HG03064 (cell line): ENCODE measurements around the gene RNF187.

Source experiments
- ATAC-seq: cut with Tn5 transposase; IDR thresholded peaks from one replicate; pipeline ENCODE4 v1.9.1; 2021; ENCODE audit warnings: low read depth; ENCODE audit not compliant: unreplicated experiment

The RNF187 gene

DNA sequence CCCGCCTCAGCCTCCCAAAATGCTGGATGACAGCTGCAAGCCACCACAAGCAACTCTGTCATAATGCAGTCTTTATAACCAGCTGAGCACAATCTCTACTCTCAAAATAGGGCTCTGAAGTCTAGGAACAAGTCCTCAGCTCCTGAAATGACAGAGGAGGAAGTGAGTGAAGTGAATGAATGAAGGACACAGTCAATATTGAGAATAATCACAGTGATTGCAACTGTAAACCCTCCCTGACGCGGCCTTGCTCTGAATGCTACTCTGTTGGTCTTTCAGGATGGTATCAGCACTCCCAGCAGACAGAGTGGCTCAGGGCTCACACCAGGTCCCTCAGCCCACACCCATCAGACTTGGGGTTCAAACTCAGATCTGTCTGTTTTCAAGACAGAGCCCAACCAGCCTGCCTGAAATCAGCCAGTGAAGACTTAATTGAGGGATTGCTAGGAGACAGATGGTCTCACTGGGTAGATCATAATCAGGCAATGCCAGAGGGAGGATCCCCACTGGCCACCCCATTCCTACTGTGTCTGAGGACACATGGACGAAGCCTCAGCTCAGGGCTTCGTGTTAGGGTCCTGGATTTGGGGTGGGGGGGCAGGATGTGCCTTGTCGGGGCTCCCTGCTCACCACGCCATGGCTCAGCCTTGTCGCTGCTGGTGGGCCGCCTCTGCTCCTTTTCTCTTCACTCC is 20.9 kb downstream of the RNF187 start:
- ATAC-seq, result no peak

DNA sequence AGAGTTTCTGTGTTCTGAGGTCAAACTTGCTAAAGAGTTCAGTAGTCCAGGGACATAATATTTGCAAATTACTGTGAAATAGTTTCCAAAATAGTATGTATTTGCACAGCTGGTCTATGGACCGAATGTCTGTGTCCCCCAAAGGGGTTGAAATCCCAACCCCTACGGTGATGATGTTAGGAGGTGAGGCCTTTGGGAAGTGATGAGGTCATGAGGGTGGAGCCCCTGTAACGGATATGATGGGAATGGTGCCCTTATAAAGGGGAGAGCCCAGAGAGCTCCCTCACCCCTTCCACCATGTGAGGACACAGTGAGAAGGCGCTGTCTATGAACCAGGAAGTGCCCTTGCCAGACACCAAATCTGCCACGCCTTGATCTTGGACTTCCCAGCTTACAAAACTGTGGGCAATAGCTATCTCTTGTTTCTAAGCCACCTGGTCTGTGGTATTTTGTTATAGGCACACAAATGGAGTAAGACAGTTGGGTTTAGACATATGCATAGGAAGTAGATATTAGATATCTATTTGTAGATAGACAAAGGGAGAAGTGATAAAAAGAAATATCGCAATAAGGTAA is 21.7 kb downstream of the RNF187 start:
- ATAC-seq, result no peak

DNA sequence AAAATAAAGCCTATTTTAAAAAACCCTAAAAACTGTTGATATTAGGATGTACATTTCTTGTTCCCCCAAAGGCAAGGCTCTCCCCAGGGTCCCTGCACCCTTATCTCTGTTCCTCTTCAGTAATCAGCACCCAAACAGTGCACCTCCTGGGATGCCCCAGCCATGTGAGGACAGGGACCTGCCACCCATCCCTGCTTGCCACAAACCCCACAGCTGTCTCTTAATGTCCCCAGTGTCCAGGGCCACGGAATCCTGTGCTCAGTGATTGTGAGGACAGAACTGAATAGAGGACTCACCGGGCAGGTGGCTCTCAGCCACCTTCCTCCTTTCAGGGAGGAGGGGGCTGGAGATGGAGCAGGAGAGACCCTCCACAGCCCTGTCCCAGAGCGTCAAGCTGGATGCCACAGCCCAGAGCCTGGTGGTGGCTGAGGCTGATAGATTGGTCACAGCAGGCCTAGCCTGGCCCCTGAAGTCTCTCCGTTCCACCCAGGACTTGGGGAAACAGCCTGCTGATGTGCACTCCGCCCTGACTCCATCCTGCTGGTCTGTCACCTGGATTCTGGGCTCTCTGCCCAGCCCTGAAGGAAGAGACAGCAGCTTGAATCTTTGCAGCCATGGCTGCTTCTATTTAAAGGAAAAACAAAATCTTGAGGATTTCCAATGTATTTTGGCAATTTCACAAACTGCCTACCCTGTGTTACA is 23.1 kb downstream of the RNF187 start:
- ATAC-seq, result no peak

DNA sequence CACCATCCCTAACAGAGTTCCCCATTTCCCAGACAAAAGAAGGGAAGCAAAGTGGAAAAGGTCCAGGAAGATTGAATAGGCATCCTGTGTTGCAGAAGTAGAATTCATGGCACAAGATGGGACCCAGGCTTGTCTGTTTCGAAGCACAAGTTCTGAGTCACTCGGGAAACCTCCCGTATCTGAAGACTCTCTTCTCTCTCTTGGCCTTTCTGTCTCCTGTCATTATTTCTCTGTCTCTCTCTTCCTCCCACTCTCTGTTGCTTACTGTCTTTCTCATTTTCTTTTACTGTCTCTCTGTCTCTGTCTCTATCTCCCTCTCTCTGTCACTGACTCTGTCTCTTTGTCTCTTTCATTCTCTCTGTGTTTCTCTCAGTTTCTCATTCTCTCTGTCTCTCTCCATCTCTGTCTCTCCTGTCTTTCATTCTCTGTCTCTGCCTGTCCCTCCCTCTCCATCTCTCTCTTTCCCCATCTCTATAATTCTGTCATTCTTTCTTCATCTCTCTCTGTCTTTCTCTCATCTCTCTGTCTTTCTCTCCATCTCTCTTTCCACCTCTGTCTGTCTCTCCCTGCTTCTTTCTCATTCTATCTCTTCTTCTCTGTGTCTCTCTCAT is 23.7 kb downstream of the RNF187 start:
- ATAC-seq, result no peak

DNA sequence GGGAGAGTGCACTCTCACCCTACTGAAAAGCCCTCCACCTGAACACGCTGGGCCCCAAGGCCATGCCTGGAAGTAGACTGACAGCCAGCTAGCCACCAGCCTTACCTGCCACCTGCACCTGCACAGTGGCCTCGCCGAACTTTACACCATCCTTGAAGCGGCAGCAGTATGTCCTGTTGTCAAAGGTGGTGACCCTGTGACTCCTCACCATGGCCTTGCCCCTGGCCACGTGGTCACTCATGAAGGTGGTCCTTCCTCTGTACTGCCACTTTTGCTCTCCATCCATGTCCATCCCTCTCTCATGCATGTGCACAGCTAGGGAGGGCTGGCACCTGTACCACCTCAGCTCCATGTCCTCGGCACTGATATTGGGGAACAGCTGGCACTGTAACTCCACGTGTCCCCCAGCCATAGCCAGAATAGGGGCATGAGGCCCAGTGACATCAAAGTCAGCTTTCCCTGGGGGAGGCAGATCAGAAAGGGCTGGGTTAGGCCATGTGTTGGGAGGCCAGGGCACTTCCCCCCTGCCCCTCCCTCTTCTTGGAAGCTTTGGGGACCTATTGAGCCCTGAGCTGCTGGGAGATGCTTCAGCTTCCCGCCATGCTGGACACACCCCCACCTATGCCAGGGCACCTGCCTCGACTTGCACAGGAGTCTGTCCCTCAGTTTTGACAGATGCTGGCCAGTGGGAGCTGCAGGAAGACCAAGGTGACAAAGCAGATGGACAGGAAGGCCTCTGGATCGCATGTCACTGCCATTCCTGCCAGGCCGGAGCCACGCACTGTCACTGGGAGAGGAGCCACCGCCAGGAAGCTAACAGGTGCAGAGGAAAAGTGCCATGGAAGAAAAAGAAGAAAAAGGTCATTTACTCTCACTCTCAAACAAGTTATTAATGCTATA is 24.6 kb downstream of the RNF187 start:
- no peak for ATAC-seq

DNA sequence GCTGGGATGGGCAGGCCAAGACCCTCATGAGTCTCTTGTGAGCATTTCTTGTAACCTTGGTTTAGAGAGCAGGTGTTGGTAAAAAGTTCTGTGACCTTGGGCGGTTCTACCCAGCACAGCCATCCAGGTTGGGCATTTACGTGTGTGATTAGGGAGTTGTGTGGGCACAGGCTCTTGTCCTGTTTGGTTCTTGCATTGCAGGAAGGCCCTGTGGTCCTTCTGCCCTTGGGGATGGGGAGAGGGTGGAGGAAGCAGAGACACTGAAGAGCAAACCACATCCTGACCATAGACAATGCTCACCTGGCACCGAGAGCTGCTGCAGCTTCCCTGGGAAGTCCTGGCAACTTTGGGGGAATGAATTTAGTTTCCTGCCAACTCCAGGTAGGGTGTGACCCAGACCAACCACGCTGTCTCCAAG is 25.6 kb downstream of the RNF187 start:
- no peak for ATAC-seq

DNA sequence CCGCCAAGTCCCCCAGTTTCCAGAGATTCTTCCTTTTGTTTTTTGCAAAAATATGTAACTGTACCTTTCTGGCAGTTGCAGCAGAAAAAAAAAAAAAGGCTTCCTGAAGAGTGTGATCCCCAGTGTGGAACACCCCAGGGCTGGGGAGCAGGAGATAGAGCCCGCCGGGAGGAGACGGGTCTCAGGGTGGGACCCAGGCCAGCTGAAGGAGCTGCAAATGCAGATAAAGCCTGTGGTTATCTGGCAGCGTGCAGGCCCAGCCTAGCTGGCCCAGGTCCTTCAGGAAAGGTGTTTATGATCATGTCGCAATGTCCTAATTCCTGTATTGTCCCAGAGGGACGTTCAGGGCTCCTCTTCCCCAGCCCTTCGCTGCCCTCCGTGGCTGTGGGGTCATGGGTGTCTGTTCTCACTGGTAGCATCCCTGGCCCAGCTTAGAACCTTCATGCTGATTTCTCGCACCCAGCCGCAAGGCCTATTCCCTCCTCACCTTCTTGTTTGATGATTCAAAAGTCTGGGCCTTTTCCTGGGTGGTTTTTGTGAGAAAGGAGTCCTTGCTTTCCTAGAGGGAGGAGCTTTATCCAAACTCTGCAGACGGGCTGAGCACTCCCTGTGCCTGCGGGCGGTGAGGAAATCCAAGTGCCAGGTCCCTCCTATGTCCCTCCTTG is 26.2 kb downstream of the RNF187 start:
- no peak for ATAC-seq

DNA sequence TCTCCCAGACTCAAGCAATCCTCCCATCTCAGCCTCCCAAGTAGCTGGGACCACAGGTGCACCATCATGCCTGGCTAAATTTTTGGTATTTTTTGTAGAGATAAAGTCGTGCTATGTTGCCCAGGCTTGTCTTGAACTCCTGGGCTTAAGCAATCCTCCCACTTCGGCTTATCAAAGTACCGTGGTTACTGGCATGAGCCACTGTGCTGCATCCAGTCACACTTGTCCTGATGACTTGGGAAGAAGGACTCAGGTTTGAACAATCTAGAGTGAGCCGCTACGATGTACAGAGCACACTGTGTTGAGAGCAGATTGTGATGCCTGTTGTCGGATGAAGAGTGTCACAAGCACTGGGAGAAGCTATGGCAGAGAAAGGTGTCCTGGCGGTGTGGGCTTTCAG is 27.2 kb downstream of the RNF187 start:
- ATAC-seq, result no peak

DNA sequence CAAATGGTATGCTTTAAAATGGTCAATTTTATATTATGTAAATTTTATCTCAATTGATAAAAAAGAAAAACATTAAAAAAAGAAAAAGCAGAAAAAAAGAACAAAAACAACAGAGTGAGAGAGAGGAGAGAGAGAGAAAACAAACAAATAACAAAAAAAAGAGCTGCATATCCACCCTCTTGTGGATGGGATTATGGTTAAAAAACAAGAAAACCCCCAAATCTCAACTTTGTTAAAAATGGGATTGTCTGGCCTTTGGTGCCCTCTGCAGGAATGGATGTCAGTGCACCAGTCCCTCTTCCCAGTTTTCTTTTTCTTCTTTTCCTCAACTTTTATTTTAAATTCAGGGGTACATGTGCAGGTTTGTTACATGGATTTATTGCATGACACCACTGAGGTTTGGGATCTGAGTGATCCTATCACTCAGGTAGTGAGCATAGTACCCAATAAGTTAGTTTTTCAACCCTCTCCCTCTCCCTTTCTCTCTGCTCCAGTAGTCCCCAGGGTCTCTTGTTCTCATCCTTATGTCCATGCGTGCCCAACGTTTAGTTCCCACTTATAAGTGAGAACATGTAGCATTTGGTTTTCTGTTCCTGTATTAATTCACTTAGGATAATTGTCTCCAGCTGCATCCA is 28.1 kb downstream of the RNF187 start:
- no peak for ATAC-seq

DNA sequence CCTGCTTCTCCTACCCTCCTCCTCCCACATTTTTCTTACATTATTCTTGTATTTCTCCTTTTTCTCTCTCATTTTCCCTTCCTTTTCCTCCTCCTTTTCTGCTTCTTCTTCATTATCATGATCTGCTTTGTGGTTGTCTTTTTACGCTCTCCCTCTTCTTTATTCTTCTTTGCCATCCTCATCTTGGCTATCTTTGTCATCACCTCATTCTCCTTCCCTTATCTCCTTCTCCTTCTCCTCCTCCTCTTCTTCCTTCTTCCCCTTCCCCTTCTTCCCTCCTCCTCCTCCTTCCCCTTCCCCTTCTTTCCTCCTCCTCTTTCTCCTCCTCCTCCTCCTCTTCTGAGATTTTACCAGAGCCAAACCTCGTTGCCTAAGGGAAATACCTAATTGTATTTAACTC is 30.5 kb downstream of the RNF187 start:
- ATAC-seq, result no peak

DNA sequence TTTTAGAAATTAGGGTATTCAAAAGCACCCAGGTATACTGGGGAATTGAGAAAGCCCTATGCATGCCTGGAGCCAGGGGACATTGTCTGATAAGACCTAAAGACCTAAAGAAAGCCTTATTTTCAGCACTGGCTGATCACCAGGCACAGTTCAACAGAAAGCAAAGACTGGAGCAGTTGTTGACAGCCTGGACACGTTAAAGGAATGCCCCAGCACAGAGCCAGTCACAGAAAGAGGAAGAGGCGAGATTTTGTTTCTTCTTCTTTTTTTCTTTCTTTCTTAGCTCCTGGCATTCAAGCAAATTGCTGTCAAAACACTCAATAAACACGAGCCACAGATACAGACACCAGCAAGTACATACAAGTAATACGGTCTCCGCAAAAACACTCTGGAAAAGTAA is 40.4 kb downstream of the RNF187 start:
- ATAC-seq, result no peak

DNA sequence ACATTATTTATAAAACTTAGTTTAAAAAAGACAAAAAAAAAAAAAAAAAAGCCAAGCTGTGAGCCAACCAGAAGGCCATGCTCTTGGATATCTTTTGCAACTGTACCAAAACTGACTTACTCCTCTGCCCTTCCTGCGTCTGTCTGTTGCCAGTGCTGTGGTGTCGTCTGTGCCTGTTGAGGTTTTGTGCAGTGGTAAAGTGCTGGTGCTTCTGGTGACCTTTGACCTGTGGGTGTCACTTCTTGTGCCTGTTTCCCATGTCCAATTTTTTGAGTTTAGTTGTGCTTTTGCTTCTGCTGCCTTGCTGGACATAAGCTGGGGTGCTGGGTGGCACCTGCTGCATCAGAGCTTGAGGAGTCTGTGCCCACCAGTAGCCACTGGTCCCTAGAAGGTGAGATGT is 41.4 kb downstream of the RNF187 start:
- ATAC-seq, result no peak

DNA sequence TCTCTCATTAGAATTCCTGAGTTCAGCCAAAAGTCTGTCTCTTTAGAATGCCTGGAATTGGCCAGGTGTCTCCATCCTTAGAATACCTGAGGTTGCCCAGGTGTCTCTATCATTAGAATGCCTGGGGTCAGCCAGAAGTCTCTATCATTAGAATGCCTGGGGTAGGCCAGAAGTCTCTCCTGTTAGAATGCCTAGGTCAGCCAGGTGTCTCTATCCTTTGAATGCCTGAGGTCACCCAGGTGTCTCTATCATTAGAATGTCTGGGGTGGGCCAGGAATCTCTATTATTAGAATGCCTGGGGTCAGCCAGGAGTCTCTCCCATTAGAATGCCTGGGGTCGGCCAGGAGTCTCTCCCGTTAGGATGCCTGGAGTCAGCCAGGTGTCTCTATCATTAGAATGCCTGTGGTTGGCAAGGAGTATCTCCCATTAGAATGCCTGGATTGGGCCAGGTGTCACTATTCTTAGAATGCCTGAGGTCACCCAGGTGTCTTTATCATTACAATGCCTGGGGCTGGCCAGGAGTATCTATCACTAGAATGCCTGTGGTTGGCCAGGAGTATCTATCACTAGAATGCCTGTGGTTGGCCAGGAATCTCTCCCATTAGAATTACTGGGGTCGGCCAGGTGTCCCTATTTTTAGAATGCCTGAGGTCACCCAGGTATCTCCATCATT is 43.0 kb downstream of the RNF187 start:
- ATAC-seq, result no peak

DNA sequence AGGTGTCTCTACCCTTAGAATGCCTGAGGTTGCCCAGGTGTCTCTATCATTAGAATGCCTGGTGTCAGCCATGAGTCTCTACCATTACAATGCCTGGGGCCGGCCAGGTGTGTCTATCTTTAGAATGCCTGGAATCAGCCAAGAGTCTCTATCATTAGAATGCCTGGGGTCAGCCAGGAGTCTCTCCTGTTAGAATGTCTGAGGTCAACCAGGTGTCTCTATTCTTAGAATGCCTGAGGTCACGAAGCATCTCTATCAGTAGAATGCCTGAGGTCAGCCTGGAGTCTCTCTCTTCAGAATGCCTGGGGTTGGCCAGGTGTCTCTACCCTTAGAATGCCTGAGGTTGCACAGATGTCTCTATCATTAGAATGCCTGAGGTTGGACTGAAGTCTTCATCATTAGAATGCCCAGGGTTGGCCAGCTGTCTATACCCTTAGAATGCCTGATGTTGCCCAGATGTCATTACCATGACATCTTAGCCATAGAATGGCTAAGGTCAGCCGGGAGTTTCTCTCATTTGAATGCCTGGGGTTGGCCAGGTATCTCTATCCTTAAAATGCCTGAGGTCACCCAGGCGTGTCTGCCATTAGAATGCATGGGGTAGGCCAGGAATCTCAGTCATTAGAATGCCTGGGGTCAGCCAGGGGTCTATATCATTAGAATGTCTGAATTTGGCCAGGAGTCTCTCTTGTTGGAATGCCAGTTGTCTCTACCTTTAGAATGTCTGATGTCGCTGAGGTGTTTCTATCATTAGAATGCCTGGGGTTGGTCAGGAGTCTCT is 44.0 kb downstream of the RNF187 start:
- no peak for ATAC-seq

DNA sequence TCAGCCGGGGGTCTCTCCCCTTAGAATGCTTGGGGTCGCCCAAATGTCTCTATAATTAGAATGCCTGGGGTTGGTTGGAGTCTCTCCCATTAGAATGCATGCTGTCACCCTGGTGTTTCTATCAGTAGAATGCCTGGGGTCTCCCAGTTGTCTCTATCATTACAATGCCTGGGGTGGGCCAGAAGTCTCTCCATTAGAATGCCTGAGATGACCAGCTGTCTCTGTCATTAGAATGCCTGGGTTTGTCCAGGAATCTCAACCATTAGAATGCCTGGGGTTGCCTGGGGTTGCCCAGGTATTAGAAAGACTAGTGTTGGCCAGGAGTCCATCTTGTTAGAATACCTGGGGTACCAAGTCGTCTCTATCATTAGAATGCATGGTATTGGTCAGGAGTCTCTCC is 51.6 kb downstream of the RNF187 start:
- no peak for ATAC-seq

DNA sequence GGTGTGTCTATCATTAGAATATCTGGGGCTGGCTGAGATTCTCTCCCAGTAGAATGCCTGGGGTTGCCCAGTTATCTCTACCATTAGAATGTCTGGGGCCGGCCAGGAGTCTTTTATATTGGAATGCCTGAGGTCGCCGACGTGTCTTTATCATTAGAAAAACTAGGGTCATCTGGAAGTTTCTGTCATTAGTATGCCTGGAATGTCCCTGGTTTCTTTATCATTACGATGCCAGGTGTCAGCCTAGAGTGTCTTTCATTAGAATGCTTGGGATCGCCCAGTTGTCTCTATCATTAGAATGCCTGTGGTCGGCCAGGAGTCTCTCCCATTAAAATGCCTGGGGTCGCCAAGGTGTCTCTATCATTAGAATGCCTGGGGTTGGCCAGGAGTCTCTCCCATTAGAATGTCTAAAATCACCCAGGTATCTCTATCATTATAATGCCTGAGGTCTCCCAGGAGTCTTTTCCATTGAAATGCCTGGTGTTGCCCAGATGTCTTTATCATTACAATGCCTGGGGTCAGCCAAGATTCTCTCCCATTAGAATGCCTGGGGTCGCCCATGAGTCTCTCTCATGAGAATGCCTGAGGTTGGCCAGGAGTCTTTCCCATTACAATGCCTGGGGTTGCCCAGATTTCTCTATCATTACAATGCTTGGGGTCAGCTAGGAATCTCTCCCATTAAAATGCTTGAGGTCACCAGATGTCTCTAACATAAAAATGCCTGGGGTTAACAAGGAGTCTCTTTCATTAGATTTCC is 53.2 kb downstream of the RNF187 start:
- no peak for ATAC-seq

DNA sequence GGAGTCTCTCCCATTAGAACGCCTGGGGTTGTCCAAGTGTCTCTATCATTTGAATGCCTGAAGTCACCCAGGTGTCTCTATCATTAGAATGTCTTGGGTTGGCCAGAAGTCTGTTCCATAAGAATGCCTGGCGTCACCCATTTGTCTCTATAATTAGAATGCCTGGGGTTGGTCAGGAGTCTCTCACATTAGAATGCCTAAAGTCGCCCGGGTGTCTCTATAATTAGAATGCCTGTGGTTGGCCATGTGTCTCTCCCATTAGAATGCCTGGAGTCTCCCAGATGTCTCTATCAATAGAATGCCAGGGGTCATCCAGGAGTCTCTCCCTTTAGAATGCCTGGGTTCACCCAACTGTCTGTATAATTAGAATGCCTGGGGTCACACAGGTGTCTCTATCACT is 54.5 kb downstream of the RNF187 start:
- no peak for ATAC-seq

DNA sequence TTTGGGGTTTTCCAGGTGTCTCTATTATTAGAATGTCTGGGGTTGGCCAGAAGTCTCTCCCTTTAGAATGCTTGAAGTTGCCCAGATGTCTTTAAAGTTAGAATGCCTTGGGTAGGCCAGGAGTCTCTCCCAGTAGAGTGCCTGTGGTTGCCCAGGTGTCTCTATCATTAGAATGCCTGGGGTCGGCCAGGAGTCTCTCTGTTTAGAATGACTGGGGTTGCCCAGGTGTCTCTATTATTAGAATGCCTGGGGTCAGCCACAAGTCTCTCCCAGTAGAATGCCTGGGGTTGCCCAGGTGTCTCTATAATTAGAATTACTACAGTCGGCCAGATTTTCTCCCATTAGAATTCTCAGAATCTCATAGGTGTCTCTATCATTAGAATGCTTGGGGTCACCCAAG is 55.2 kb downstream of the RNF187 start:
- ATAC-seq, result no peak
